Measurements from ENCODE around the gene PPP1R13B. TPM values are rescaled to one million over a fixed set of nuclear protein-coding genes. Genes with fewer than 3 reads are reported as not detected.

The PPP1R13B gene
- total and polyA plus RNA-seq, 2 experiments from 2014 or later = 2.0 to 8.5 TPM

DNA sequence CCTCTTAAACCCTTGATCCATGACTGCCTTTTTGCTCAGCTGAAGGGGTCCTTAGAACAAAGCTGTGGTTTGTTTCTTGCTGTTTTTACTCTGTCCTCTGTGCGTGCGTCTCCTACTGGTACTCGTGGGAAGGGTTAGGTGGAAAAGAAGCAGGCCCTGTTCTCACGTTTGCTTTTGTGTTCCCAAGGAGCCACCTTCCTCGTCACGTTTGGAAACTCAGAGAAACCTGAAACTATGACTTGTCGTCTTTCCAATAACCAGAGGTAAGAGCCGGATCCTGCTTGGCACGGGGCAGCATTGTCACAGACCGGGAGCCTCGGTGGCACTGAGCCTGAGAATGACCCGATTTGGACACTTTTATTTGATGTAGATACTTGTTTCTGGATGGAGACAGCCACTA is 118.7 kb downstream of the PPP1R13B start:
- Histone ChIP-seq H3K4me2 (no peak overlapping the region), H3K27me3 (ENCODE audit: insufficient read depth) (no peaks in the 10 kb centered on the region), H4K20me1 (replicated peaks; ENCODE audit: insufficient read depth) (peaks cover 7% of the 10 kb centered on the region; the same call in 1 of the 2 replicates), H3K4me3 (no peak overlapping the region), H3K9me2 (ENCODE audit: insufficient read depth) (no peaks in the 10 kb centered on the region), H3K79me2 (replicated peaks; ENCODE audit: insufficient read depth) (peaks cover 10% of the 10 kb centered on the region), H3K27ac (ENCODE audit: low read depth) (no peak overlapping the region), H3K36me3 (ENCODE audit: insufficient read depth) (no peaks in the 10 kb centered on the region), H3F3A (replicated peaks; ENCODE audit: low read depth) (no peaks in the 10 kb centered on the region), H2AFZ (no peak overlapping the region), H3K4me1 (ENCODE audit: insufficient read depth) (no peaks in the 10 kb centered on the region)
- H3K9me3 Mint-ChIP-seq = no peaks in the 10 kb centered on the region
- peaks cover 5% of the 10 kb centered on the region; the same call in 1 of the 3 replicates for H3K4me1 Mint-ChIP-seq
- H3K27me3 Mint-ChIP-seq (ENCODE audit: insufficient read depth, low read depth, poor library complexity) = peaks cover 2% of the 10 kb centered on the region
- no peak overlapping the region for H3K4me3 Mint-ChIP-seq
- H3K36me3 Mint-ChIP-seq (ENCODE audit: low read depth) = peaks cover 22% of the 10 kb centered on the region
- no peak for ATAC-seq
- no peak for TF ChIP-seq EZH2 (IDR thresholded peaks at IDR 0.05; ENCODE audit: low read depth, unreplicated experiment)
- TF ChIP-seq EZH2phosphoT487 (IDR thresholded peaks at IDR 0.05; ENCODE audit: unreplicated experiment) = no peak
- no peak for DNase-seq (ENCODE audit: low spot score)
- no peak overlapping the region for H3K27ac Mint-ChIP-seq

GRCh38 chr14:103728141-103728540 is 119.2 kb downstream of the PPP1R13B start:
- H3K36me3 ChIP-seq (ENCODE audit: insufficient read depth) = no peaks in the 10 kb centered on the region
- peaks cover 16% of the 10 kb centered on the region for H3K79me2 ChIP-seq (replicated peaks; ENCODE audit: insufficient read depth)
- H3K4me2 ChIP-seq = peak overlapping the region; percentile 67
- H3K27ac ChIP-seq (ENCODE audit: low read depth) = no peak overlapping the region
- H3K4me1 Mint-ChIP-seq = peaks cover 5% of the 10 kb centered on the region; the same call in 1 of the 3 replicates
- DNase-seq (ENCODE audit: low spot score) (no peak), ATAC-seq (peak; percentile 5; the same call in 2 of the 3 replicates)
- H3K9me3 Mint-ChIP-seq = no peaks in the 10 kb centered on the region
- peaks cover 2% of the 10 kb centered on the region for H3K27me3 Mint-ChIP-seq (ENCODE audit: insufficient read depth, low read depth, poor library complexity)
- no peak overlapping the region for H3K27ac Mint-ChIP-seq
- no peak overlapping the region for H3K4me3 Mint-ChIP-seq
- no peaks in the 10 kb centered on the region for H3K27me3 ChIP-seq (ENCODE audit: insufficient read depth)
- no peak overlapping the region for H2AFZ ChIP-seq
- no peaks in the 10 kb centered on the region for H3K4me1 ChIP-seq (ENCODE audit: insufficient read depth)
- no peaks in the 10 kb centered on the region for H3F3A ChIP-seq (replicated peaks; ENCODE audit: low read depth)
- H3K4me3 ChIP-seq = peak overlapping the region; percentile 41; the same call in 1 of the 2 replicates
- H4K20me1 ChIP-seq (replicated peaks; ENCODE audit: insufficient read depth) = peaks cover 7% of the 10 kb centered on the region; the same call in 1 of the 2 replicates
- peaks cover 16% of the 10 kb centered on the region for H3K36me3 Mint-ChIP-seq (ENCODE audit: low read depth)
- no peaks in the 10 kb centered on the region for H3K9me2 ChIP-seq (ENCODE audit: insufficient read depth)
- TF ChIP-seq EZH2 (IDR thresholded peaks at IDR 0.05; ENCODE audit: low read depth, unreplicated experiment) (no peak), REST (IDR thresholded peaks at IDR 0.05; ENCODE audit: unreplicated experiment) (no peak), NANOG (IDR thresholded peaks at IDR 0.05; ENCODE audit: borderline replicate concordance) (no peak), STAT1 (IDR thresholded peaks at IDR 0.05; ENCODE audit: unreplicated experiment) (no peak), ZNF114 (CRISPR knock-in tag; IDR thresholded peaks at IDR 0.05) (no peak), EZH2phosphoT487 (IDR thresholded peaks at IDR 0.05; ENCODE audit: unreplicated experiment) (no peak), ZNF331 (CRISPR knock-in tag; IDR thresholded peaks at IDR 0.05; ENCODE audit: low read depth) (no peak)
- TF ChIP-seq, protein P1, sequence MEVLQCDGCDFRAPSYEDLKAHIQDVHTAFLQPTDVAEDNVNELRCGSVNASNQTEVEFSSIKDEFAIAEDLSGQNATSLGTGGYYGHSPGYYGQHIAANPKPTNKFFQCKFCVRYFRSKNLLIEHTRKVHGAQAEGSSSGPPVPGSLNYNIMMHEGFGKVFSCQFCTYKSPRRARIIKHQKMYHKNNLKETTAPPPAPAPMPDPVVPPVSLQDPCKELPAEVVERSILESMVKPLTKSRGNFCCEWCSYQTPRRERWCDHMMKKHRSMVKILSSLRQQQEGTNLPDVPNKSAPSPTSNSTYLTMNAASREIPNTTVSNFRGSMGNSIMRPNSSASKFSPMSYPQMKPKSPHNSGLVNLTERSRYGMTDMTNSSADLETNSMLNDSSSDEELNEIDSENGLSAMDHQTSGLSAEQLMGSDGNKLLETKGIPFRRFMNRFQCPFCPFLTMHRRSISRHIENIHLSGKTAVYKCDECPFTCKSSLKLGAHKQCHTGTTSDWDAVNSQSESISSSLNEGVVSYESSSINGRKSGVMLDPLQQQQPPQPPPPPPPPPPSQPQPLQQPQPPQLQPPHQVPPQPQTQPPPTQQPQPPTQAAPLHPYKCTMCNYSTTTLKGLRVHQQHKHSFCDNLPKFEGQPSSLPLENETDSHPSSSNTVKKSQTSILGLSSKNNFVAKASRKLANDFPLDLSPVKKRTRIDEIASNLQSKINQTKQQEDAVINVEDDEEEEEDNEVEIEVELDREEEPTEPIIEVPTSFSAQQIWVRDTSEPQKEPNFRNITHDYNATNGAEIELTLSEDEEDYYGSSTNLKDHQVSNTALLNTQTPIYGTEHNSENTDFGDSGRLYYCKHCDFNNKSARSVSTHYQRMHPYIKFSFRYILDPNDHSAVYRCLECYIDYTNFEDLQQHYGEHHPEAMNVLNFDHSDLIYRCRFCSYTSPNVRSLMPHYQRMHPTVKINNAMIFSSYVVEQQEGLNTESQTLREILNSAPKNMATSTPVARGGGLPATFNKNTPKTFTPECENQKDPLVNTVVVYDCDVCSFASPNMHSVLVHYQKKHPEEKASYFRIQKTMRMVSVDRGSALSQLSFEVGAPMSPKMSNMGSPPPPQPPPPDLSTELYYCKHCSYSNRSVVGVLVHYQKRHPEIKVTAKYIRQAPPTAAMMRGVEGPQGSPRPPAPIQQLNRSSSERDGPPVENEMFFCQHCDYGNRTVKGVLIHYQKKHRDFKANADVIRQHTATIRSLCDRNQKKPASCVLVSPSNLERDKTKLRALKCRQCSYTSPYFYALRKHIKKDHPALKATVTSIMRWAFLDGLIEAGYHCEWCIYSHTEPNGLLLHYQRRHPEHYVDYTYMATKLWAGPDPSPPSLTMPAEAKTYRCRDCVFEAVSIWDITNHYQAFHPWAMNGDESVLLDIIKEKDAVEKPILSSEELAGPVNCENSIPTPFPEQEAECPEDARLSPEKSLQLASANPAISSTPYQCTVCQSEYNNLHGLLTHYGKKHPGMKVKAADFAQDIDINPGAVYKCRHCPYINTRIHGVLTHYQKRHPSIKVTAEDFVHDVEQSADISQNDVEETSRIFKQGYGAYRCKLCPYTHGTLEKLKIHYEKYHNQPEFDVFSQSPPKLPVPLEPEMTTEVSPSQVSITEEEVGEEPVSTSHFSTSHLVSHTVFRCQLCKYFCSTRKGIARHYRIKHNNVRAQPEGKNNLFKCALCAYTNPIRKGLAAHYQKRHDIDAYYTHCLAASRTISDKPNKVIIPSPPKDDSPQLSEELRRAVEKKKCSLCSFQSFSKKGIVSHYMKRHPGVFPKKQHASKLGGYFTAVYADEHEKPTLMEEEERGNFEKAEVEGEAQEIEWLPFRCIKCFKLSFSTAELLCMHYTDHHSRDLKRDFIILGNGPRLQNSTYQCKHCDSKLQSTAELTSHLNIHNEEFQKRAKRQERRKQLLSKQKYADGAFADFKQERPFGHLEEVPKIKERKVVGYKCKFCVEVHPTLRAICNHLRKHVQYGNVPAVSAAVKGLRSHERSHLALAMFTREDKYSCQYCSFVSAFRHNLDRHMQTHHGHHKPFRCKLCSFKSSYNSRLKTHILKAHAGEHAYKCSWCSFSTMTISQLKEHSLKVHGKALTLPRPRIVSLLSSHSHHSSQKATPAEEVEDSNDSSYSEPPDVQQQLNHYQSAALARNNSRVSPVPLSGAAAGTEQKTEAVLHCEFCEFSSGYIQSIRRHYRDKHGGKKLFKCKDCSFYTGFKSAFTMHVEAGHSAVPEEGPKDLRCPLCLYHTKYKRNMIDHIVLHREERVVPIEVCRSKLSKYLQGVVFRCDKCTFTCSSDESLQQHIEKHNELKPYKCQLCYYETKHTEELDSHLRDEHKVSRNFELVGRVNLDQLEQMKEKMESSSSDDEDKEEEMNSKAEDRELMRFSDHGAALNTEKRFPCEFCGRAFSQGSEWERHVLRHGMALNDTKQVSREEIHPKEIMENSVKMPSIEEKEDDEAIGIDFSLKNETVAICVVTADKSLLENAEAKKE (CRISPR knock-in tag; IDR thresholded peaks at IDR 0.05) = no peak
- TF ChIP-seq, protein P2, sequence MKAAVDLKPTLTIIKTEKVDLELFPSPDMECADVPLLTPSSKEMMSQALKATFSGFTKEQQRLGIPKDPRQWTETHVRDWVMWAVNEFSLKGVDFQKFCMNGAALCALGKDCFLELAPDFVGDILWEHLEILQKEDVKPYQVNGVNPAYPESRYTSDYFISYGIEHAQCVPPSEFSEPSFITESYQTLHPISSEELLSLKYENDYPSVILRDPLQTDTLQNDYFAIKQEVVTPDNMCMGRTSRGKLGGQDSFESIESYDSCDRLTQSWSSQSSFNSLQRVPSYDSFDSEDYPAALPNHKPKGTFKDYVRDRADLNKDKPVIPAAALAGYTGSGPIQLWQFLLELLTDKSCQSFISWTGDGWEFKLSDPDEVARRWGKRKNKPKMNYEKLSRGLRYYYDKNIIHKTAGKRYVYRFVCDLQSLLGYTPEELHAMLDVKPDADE (IDR thresholded peaks at IDR 0.05) = no peak

Measured in GM23338 (cell line).